Heart right ventricle (tissue), 16 donors: ENCODE data around the gene DNMT3A. TPM values are rescaled to one million over a fixed set of nuclear protein-coding genes. Genes with fewer than 3 reads are reported as not detected.

Experiments used
- ATAC-seq, 8 donors: fragments of 200-7000 bp; cut with Tn5 transposase; one replicate each; pipeline ENCODE4 v1.9.1; 2020; ENCODE audit warnings: mild to moderate bottlenecking in 8 of 8, moderate library complexity in 8 of 8, moderate number of reproducible peaks in 1 of 8
- DNase-seq, 2 donors: peaks; one replicate each; pipeline ENCODE4 v3.0.0-alpha.2; 2020
- H3K27ac ChIP-seq, 10 donors: fragments of 200-600 bp; sonication (generic) in 2 of 10; one replicate each; pipeline versions ENCODE4 v1.5.0 to v1.8.0; 2020 to 2022; ENCODE audit warnings: mild to moderate bottlenecking in 3 of 10
- H3K27me3 ChIP-seq, 7 donors: fragments of 200-600 bp; one replicate each; pipeline ENCODE4 v1.8.0; 2021 to 2022; ENCODE audit warnings: mild to moderate bottlenecking in 2 of 7
- H3K36me3 ChIP-seq, 9 donors: fragments of 200-600 bp; sonication (generic) in 1 of 9; one replicate each; pipeline versions ENCODE4 v1.5.0 to v1.8.0; 2020 to 2022; ENCODE audit warnings: mild to moderate bottlenecking in 2 of 9
- H3K4me1 ChIP-seq, 9 donors: fragments of 200-600 bp; sonication (generic) in 1 of 9; one replicate each; pipeline versions ENCODE4 v1.5.0 to v1.8.0; 2020 to 2022; ENCODE audit warnings: mild to moderate bottlenecking in 4 of 9
- H3K4me3 ChIP-seq, 10 donors: fragments of 200-600 bp; sonication (generic) in 2 of 10; one replicate each; pipeline versions ENCODE4 v1.5.0 to v1.8.0; 2020 to 2022; ENCODE audit warnings: mild to moderate bottlenecking in 7 of 10, moderate library complexity in 2 of 10
- H3K9me3 ChIP-seq, 11 donors: fragments of 200-600 bp in 10 of 11; sonication (generic) in 2 of 11; one replicate each; pipeline versions ENCODE4 v1.5.0 to v1.8.0; 2013 to 2022; ENCODE audit warnings: mild to moderate bottlenecking in 2 of 11, control low read depth in 1 of 11, moderate library complexity in 1 of 11
- WGBS, 2 donors: extraction: QIAGEN DNeasy Blood & Tissue Kit; methylation state at CpG; one replicate each; pipeline ENCODE4 v1.1.7; 2013; ENCODE audit warnings: inconsistent platforms in 1 of 2; 5-methylcytosine and 5-hydroxymethylcytosine counted together
- intact Hi-C, 10 donors: fragments of 100-400 bp; cut with DNase I; formaldehyde crosslinking; loops; one replicate each; pipeline versions ENCODE4 v1.11.1 to v1.14.2; 2022
- polyA plus RNA-seq, 2 donors: library from polyadenylated mRNA; stranded (reverse); fragments of 200-250 nt; gene quantifications; one replicate each; pipeline ENCODE4 v1.2.3, GENCODE V29; 2013
- total RNA-seq, 10 donors: library from RNA; stranded (reverse); fragmentation: NEBNext Ultra II Directional in 3 of 10; extraction: Animal tissue kit (Norgen Biotek cat#: 25700) in 3 of 10; gene quantifications; one replicate each; pipeline versions ENCODE4 v1.2.1 to v1.2.4, GENCODE V29; 2021 to 2023
- TF ChIP-seq, protein P1 (sequence below), 9 donors: fragments of 200-600 bp; sonication (generic) in 2 of 9; IDR thresholded peaks; one replicate each; pipeline versions ENCODE4 v1.5.0 to v1.8.0; 2021 to 2022; ENCODE audit warnings: antibody characterized with exemption in 9 of 9, mild to moderate bottlenecking in 5 of 9, moderate library complexity in 1 of 9
- donor health status: Arrhythmogenic right ventricular cardiomyopathy.
- donor health status: ischemic (EF 13 %, LVEDD 7.1; RV severe dilation, severe dysfunction).
- donor health status: healthy with polysubstance abuse.
- donor health status: DM: no; HTN: yes; CAD: no.
- donor health status: DM: no; HTN: no; CAD: no.
- donor health status: ischemic (EF 25% LVEDD 6.9; RV normal size, moderate dysfunction).
- donor health status: ischemic (EF 25% LVEDD 5.7; RV mildly dilated, moderate dysfunction).
- donor health status: healthy.
- donor health status: DM: yes; HTN: yes; CAD: no.
- donor health status: Ischemic cardiomyopathy.
- donor health status: ischemic (EF 35%, LVEDD 5.7; RV mildly dilated, moderate dysfunction).
- donor health status: nonischemic (EF 11% LVEDD 7.7; RV severe dilation, severe dysfunction).
- donor health status: DM: yes; HTN: yes; CAD: no.
- donor health status: PGD.
- donor health status: ischemic (EF 29% LVEDD 5.4; RV normal size, mild dysfunction).
- donor health status: nonischemic (EF 23%, LVEDD 6.1; RV moderate dilation, normal function).

DNMT3A gene
- total and polyA plus RNA-seq, 12 donors: 4.7 to 23.7 (median 19.3) TPM

DNA sequence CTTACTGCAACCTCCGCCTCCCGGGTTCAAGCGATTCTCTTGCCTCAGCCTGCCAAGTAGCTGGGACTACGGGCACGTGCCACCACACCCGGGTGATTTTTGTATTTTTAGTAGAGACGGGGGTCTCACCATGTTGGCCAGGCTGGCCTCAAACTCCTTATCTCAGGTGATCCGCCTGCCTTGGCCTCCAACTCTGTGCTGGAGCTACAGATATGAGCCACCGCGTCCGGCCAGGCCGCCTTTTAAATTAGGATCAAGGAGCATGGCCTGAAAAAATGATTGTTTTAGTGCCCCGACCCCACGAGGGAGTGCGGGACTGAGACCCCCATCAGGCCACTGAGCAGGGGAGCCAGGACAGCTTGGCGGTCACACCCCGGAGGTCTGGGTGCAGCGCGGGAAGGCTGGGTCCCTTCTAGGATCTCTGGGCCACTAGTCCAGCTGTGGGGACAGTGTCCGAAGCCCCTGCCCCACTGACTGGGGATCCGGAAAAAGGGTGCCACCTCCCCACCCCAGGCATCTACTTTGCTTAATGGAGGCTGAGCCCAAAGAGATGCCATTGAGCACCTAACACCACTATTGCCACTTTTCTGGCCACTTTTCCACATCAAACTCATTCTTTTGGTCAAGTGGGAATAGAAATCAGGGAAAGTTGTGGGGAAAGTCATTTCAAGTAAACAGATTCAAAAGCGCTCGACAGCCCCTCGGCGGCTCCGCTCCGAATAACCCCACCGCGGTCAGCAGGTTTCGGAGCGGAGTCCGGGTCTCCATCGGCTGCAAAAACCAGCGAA is 19.7 kb upstream of the DNMT3A start:
- Histone ChIP-seq H3K36me3 (no peaks in the 10 kb centered on the region), H3K27ac (peak overlapping the region in 5 of 10 donors; percentile 63 to 87 (median 77))
- intact Hi-C loops: loop anchor here in 1 of 10 donors (5.0 kb wide), 1 partner anchor 161 kb away; no protein-coding TSS in a partner anchor

DNA sequence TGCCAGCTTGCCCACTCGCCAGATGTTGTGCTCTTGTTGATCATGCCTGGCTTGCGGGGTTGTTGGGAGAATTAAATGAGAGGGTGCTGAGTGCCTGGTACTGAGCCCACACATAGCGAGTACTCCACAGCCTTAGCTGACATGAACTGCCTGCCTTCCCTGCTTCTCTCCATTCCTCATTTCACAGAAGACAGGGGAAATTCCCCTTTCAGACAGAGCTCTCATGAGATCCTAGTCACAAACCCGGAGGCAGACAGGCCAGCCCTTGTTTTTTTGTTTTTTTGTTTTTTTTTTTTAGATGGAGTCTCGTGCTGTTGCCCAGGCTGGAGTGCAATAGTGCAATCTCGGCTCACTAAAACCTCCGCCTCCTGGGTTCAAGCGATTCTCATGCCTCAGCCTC is 17.1 kb upstream of the DNMT3A start:
- TF ChIP-seq, protein P1, sequence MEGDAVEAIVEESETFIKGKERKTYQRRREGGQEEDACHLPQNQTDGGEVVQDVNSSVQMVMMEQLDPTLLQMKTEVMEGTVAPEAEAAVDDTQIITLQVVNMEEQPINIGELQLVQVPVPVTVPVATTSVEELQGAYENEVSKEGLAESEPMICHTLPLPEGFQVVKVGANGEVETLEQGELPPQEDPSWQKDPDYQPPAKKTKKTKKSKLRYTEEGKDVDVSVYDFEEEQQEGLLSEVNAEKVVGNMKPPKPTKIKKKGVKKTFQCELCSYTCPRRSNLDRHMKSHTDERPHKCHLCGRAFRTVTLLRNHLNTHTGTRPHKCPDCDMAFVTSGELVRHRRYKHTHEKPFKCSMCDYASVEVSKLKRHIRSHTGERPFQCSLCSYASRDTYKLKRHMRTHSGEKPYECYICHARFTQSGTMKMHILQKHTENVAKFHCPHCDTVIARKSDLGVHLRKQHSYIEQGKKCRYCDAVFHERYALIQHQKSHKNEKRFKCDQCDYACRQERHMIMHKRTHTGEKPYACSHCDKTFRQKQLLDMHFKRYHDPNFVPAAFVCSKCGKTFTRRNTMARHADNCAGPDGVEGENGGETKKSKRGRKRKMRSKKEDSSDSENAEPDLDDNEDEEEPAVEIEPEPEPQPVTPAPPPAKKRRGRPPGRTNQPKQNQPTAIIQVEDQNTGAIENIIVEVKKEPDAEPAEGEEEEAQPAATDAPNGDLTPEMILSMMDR (IDR thresholded peaks at IDR 0.05): no peak
- no peaks in the 10 kb centered on the region for H3K36me3 ChIP-seq
- H3K4me1 ChIP-seq: peaks cover 0 to 18% (median 7%) of the 10 kb centered on the region in 9 donors
- intact Hi-C loops: loop anchor here in 1 of 10 donors (10.0 kb wide), 1 partner anchor 296 kb away; no protein-coding TSS in a partner anchor
- H3K4me3 ChIP-seq: no peak overlapping the region
- no peaks in the 10 kb centered on the region for H3K9me3 ChIP-seq
- WGBS, 2 donors: 80 to 84% methylated on average over 8 of the region's 8 CpGs
- peaks cover 0 to 20% (median 0%) of the 10 kb centered on the region in 7 donors for H3K27me3 ChIP-seq
- no peak for ATAC-seq
- DNase-seq: no peak
- H3K27ac ChIP-seq: no peak overlapping the region

More for the DNA sequence above, 19.7 kb upstream of the DNMT3A start:
- TF ChIP-seq, protein P1 (IDR thresholded peaks at IDR 0.05): no peak
- H3K27me3 ChIP-seq: no peaks in the 10 kb centered on the region
- 57% methylated on average over 34 of the region's 34 CpGs for WGBS, 2 donors
- H3K4me1 ChIP-seq: peaks cover 0 to 18% (median 7%) of the 10 kb centered on the region in 9 donors
- peak overlapping the region in 8 of 10 donors; percentile 4 to 56 (median 39) for H3K4me3 ChIP-seq
- H3K9me3 ChIP-seq: no peaks in the 10 kb centered on the region
- DNase-seq: no peak
- ATAC-seq: no peak

DNA sequence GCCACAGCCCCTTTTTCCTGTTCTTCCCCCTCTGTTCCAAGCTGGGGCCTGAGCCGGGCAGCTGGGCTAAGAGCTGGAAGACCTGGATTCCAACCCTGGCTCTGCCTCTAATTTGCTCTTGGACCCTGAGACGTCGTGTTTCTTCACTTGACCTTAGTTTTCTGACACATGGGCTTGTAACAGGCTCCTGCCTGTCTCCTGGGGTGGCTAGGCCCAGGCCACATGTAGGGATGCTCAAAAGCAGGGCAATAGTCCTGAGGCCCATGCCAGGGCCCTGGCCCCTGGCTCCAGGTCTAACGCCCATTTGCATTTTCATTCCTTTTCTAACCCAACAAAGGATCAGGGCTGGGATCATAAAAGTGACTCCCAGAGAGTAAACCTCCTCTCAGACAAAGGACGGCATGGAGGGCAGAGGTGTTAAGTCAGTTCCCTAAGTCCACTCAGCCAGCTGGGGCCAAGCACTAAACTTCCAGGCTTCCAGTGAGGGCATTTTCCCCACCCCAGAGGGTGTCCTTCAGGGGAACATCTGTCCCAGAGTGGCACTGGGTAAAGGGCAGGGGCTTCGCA is 16.6 kb upstream of the DNMT3A start:
- Histone ChIP-seq H3K9me3 (no peaks in the 10 kb centered on the region), H3K27ac (no peak overlapping the region), H3K4me1 (peaks cover 0 to 17% (median 7%) of the 10 kb centered on the region in 9 donors), H3K36me3 (no peaks in the 10 kb centered on the region), H3K4me3 (no peak overlapping the region), H3K27me3 (peaks cover 0 to 20% (median 0%) of the 10 kb centered on the region in 7 donors)
- WGBS, 2 donors: 93% methylated on average over 6 of the region's 6 CpGs
- DNase-seq (no peak), ATAC-seq (no peak)
- intact Hi-C loops: loop anchor here in 1 of 10 donors (10.0 kb wide), 1 partner anchor 296 kb away; no protein-coding TSS in a partner anchor
- TF ChIP-seq, protein P1 (IDR thresholded peaks at IDR 0.05): no peak

DNA sequence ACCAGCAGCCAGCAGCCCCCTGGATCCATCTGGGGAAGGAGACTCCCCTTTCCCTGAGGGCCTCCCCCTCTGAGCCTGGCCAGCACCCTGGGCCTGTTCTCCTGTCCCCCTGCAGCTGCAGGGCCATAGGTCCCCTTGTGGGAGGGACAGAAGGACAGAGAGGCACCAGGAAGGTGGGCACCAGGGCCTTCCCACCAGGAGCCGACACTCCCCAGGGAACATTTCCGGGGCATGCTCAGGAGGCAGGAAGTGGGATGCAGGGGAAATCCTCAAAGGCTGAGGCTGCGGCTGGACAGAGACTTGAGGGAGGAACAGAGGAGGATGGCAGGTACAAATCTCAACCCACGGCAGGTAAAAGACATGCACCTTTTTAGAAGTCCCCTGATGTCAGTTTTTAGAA is 14.4 kb upstream of the DNMT3A start:
- no peak overlapping the region for H3K27ac ChIP-seq
- no peaks in the 10 kb centered on the region for H3K4me1 ChIP-seq
- H3K36me3 ChIP-seq: no peaks in the 10 kb centered on the region
- no peaks in the 10 kb centered on the region for H3K9me3 ChIP-seq
- WGBS, 2 donors: 43 to 53% methylated on average over 4 of the region's 4 CpGs
- intact Hi-C loops: loop anchor here in 1 of 10 donors (10.0 kb wide), 1 partner anchor 299 kb away; no protein-coding TSS in a partner anchor
- DNase-seq (no peak), ATAC-seq (no peak)
- TF ChIP-seq, protein P1 (IDR thresholded peaks at IDR 0.05): no peak
- peaks cover 0 to 22% (median 0%) of the 10 kb centered on the region in 7 donors for H3K27me3 ChIP-seq
- no peak overlapping the region for H3K4me3 ChIP-seq
